HCT116 (cell line): ENCODE data around the gene ZNF853. TPM values are rescaled to one million over a fixed set of nuclear protein-coding genes. Genes with fewer than 3 reads are reported as not detected.

Source experiments
- ATAC-seq: fragments of 200-7000 bp; cut with Tn5 transposase; 2 replicates; pipeline ENCODE4 v1.9.1; 2020; ENCODE audit warnings: mild to moderate bottlenecking, moderate library complexity
- BruUV-seq: library from RNA; stranded (reverse); fragments of 400-500 nt; replicated peaks from 2 replicates; lab custom pipeline; 2021; lab: Mats Ljungman, UMichigan
- CTCF ChIA-PET: fragments of 300-600 bp; sonication (Branson Sonifier 250); formaldehyde crosslinking; loops from one replicate; lab custom pipeline; 2021; ENCODE audit warnings: antibody characterized with exemption; lab: Charles Lee
- POLR2A ChIA-PET: fragments of 300-600, 350-600 bp; sonication (Branson Sonifier 250); formaldehyde crosslinking; loops from one replicate; lab custom pipeline; 2021; ENCODE audit warnings: antibody characterized with exemption; lab: Charles Lee
- RAD21 ChIA-PET, 2 experiments: fragments of 300-600 bp; sonication (Branson Sonifier 250); formaldehyde crosslinking; loops; one replicate each; lab custom pipeline; 2023; ENCODE audit warnings: low total read pairs in 2 of 2; ENCODE audit not compliant: uncharacterized antibody in 2 of 2, unreplicated experiment in 2 of 2, low non-redundant PET in 1 of 2; lab: Charles Lee
- DNase-seq: peaks from one replicate; pipeline ENCODE4 v3.0.0-alpha.2; 2010; ENCODE audit warnings: low read depth, low spot score
- H2AFZ ChIP-seq: fragments of 200-600 bp; shearing (Covaris generic), sonication (generic); 2 replicates; pipeline ENCODE4 v1.6.1; 2017; ENCODE audit warnings: low read depth, mixed run types, mixed read lengths, antibody characterized with exemption, low read length; ENCODE audit not compliant: poor library complexity, severe bottlenecking
- H3K27ac ChIP-seq: 2 replicates; pipeline ENCODE4 v1.5.1; 2012; ENCODE audit warnings: low read depth, low read length
- H3K27me3 ChIP-seq: fragments of 200-600 bp; sonication (generic); 2 replicates; pipeline ENCODE4 v1.6.1; 2016; ENCODE audit warnings: mixed run types, low read length, mixed read lengths; ENCODE audit not compliant: insufficient read depth
- H3K36me3 ChIP-seq, 2 experiments: fragments of 200-500 bp in 1 of 2; fragments of 200-600 bp in 1 of 2; sonication (Bioruptor generic) in 1 of 2; sonication (generic) in 1 of 2; 2 replicates each; pipeline versions ENCODE4 v1.5.1 to v1.6.1; 2014 to 2016; ENCODE audit warnings: low read length in 2 of 2, inconsistent platforms in 1 of 2, mixed read lengths in 1 of 2, mixed run types in 1 of 2; ENCODE audit not compliant: insufficient read depth in 2 of 2, control insufficient read depth in 1 of 2
- H3K4me1 ChIP-seq, 2 experiments: fragments of 200-600 bp in 1 of 2; sonication (generic) in 1 of 2; 2 replicates each; pipeline versions ENCODE4 v1.5.1 to v1.6.1; 2012 to 2017; ENCODE audit warnings: low read length in 2 of 2, inconsistent platforms in 1 of 2, mild to moderate bottlenecking in 1 of 2, mixed read lengths in 1 of 2, mixed run types in 1 of 2, moderate library complexity in 1 of 2; ENCODE audit not compliant: insufficient read depth in 2 of 2, control insufficient read depth in 1 of 2
- H3K4me2 ChIP-seq: fragments of 200-600 bp; sonication (generic); 2 replicates; pipeline ENCODE4 v1.6.1; 2017; ENCODE audit warnings: mixed run types, low read length, mixed read lengths
- H3K4me3 ChIP-seq, 2 experiments: fragments of 200-600 bp in 1 of 2; sonication (generic) in 1 of 2; replicated peaks in 1 of 2; 2 replicates each; pipeline ENCODE4 v1.5.1; 2011 to 2016; ENCODE audit warnings: low read length in 2 of 2, control low read depth in 1 of 2, low read depth in 1 of 2, mild to moderate bottlenecking in 1 of 2, mixed read lengths in 1 of 2, mixed run types in 1 of 2
- H3K79me2 ChIP-seq: fragments of 200-600 bp; sonication (generic); 2 replicates; pipeline ENCODE4 v1.6.1; 2017; ENCODE audit warnings: mild to moderate bottlenecking, mixed run types, low read length, moderate library complexity, mixed read lengths; ENCODE audit not compliant: insufficient read depth
- H3K9ac ChIP-seq: fragments of 200-600 bp; sonication (generic); 2 replicates; pipeline ENCODE4 v1.6.1; 2016; ENCODE audit warnings: low read length, mixed read lengths
- H3K9me2 ChIP-seq: fragments of 200-600 bp; sonication (generic), shearing (Covaris generic); 2 replicates; pipeline ENCODE4 v1.6.1; 2017; ENCODE audit warnings: mixed run types, mild to moderate bottlenecking, moderate library complexity; ENCODE audit not compliant: insufficient read depth
- H3K9me3 ChIP-seq, 2 experiments: fragments of 200-500 bp in 1 of 2; fragments of 200-600 bp in 1 of 2; sonication (Bioruptor generic) in 1 of 2; sonication (generic) in 1 of 2; 2 replicates each; pipeline ENCODE4 v1.6.1; 2014 to 2017; ENCODE audit warnings: low read length in 2 of 2, mixed read lengths in 2 of 2, inconsistent platforms in 1 of 2, low read depth in 1 of 2, mild to moderate bottlenecking in 1 of 2, mixed run types in 1 of 2, moderate library complexity in 1 of 2; ENCODE audit not compliant: control insufficient read depth in 1 of 2, insufficient read depth in 1 of 2
- H4K20me1 ChIP-seq: fragments of 200-600 bp; sonication (generic), shearing (Covaris generic); 2 replicates; pipeline ENCODE4 v1.6.1; 2017; ENCODE audit warnings: mixed run types, mild to moderate bottlenecking, moderate library complexity; ENCODE audit not compliant: insufficient read depth
- CBX3 ChIP-seq: IDR thresholded peaks from 2 replicates; pipeline ENCODE4 v1.6.1; 2012; ENCODE audit warnings: low read depth
- ELF1 ChIP-seq: IDR thresholded peaks from 2 replicates; pipeline ENCODE4 v1.6.1; 2012; ENCODE audit warnings: low read depth, borderline replicate concordance
- EZH2phosphoT487 ChIP-seq: fragments of 200-600 bp; IDR thresholded peaks from 2 replicates; pipeline ENCODE4 v1.6.1; 2018; ENCODE audit warnings: antibody characterized with exemption, borderline replicate concordance
- FOSL1 ChIP-seq: IDR thresholded peaks from 2 replicates; pipeline ENCODE4 v1.6.1; 2012; ENCODE audit warnings: low read depth
- RAD21 ChIP-seq: IDR thresholded peaks from 2 replicates; pipeline ENCODE4 v1.6.1; 2012; ENCODE audit warnings: low read depth, mild to moderate bottlenecking
- REST ChIP-seq: IDR thresholded peaks from 2 replicates; pipeline ENCODE4 v1.6.1; 2012; ENCODE audit warnings: low read depth
- SIN3A ChIP-seq: IDR thresholded peaks from 2 replicates; pipeline ENCODE4 v1.6.1; 2012; ENCODE audit warnings: low read depth
- SP1 ChIP-seq: IDR thresholded peaks from 2 replicates; pipeline ENCODE4 v1.6.1; 2012; ENCODE audit warnings: low read depth
- SRF ChIP-seq: IDR thresholded peaks from 2 replicates; pipeline ENCODE4 v1.6.1; 2012; ENCODE audit warnings: low read depth
- ZBTB33 ChIP-seq: IDR thresholded peaks from 2 replicates; pipeline ENCODE4 v1.6.1; 2011; ENCODE audit warnings: mild to moderate bottlenecking, low read length, moderate library complexity; ENCODE audit not compliant: insufficient replicate concordance; ENCODE audit errors: extremely low read depth
- ZFX ChIP-seq: fragments of 450-650 bp; IDR thresholded peaks from 2 replicates; pipeline ENCODE4 v1.6.1; 2017
- ZNF274 ChIP-seq: fragments of 200-500 bp; sonication (Bioruptor generic); IDR thresholded peaks from 2 replicates; pipeline ENCODE4 v1.6.1; 2014; ENCODE audit warnings: mild to moderate bottlenecking, low read depth, low read length, inconsistent platforms
- intact Hi-C: fragments of 100-400 bp; cut with micrococcal nuclease; formaldehyde crosslinking; loops from 2 replicates; pipeline ENCODE4 v1.10.0; 2022
- total RNA-seq: library from RNA; stranded (reverse); gene quantifications from one replicate; pipeline ENCODE4 v1.2.1, GENCODE V29; 2021; ENCODE audit not compliant: unreplicated experiment

Gene ZNF853
- total RNA-seq, 1 experiment from 2014 or later = 0.05 TPM

- no peak for DNase-seq
- H3K27ac ChIP-seq = no peak overlapping the region
- no peaks in the 10 kb centered on the region; a peak in 1 of 4 replicates for H3K9me3 ChIP-seq
- no peak overlapping the region for H2AFZ ChIP-seq
- H3K79me2 ChIP-seq = peaks cover 6% of the 10 kb centered on the region; the same call in 1 of the 2 replicates
- ChIA-PET CTCF (no interaction called here), RAD21 (no interaction called here), POLR2A (no interaction called here)
- intact Hi-C loops = no loop called here
- no peak overlapping the region for H3K4me3 ChIP-seq
- TF ChIP-seq SRF (no peak), SIN3A (no peak)
- no peaks in the 10 kb centered on the region for H4K20me1 ChIP-seq
- no peak for ATAC-seq
- H3K36me3 ChIP-seq = peaks cover 11 to 53% of the 10 kb centered on the region in 2 experiments; a peak in 3 of 4 replicates
- no peak overlapping the region for H3K4me2 ChIP-seq
- no peak overlapping the region for H3K9ac ChIP-seq
- BruUV-seq = no TSS peak
- H3K27me3 ChIP-seq = no peaks in the 10 kb centered on the region
- H3K9me2 ChIP-seq = no peaks in the 10 kb centered on the region
- no peaks in the 10 kb centered on the region for H3K4me1 ChIP-seq
Observed at GRCh38 chr7:6648815-6649104, 33.4 kb downstream of the ZNF853 start.

- no peak for TF ChIP-seq REST
- TF ChIP-seq ZNF274 = no peak
- TF ChIP-seq SP1 = no peak
- TF ChIP-seq FOSL1 = no peak
- TF ChIP-seq SIN3A = no peak
- TF ChIP-seq EZH2phosphoT487 = no peak
- no peak for TF ChIP-seq ZFX
- TF ChIP-seq ZBTB33 = no peak
- TF ChIP-seq CBX3 = no peak
- no peak for TF ChIP-seq RAD21
- TF ChIP-seq ELF1 = no peak
- TF ChIP-seq SRF = no peak
- H3K9me2 ChIP-seq = no peaks in the 10 kb centered on the region
- intact Hi-C loops = no loop called here
- H3K27ac ChIP-seq = no peak overlapping the region
- H3K79me2 ChIP-seq = peaks cover 6% of the 10 kb centered on the region; the same call in 1 of the 2 replicates
- RAD21 ChIA-PET = no interaction called here
- POLR2A ChIA-PET = no interaction called here
- H3K9ac ChIP-seq = no peak overlapping the region
- no peak overlapping the region for H2AFZ ChIP-seq
- no peak for ATAC-seq
- H3K4me3 ChIP-seq = no peak overlapping the region
- H3K4me1 ChIP-seq = no peaks in the 10 kb centered on the region
- no TSS peak for BruUV-seq
- peaks cover 7 to 52% of the 10 kb centered on the region in 2 experiments; a peak in 3 of 4 replicates for H3K36me3 ChIP-seq
- no peak for DNase-seq
- no peak overlapping the region for H3K4me2 ChIP-seq
- CTCF ChIA-PET = no interaction called here
- H3K9me3 ChIP-seq = no peaks in the 10 kb centered on the region; a peak in 1 of 4 replicates
- H3K27me3 ChIP-seq = no peaks in the 10 kb centered on the region
- no peaks in the 10 kb centered on the region for H4K20me1 ChIP-seq
Observed at GRCh38 chr7:6649241-6649961, 34.0 kb downstream of the ZNF853 start.
